Measurements from ENCODE around the gene NID1.

DNA sequence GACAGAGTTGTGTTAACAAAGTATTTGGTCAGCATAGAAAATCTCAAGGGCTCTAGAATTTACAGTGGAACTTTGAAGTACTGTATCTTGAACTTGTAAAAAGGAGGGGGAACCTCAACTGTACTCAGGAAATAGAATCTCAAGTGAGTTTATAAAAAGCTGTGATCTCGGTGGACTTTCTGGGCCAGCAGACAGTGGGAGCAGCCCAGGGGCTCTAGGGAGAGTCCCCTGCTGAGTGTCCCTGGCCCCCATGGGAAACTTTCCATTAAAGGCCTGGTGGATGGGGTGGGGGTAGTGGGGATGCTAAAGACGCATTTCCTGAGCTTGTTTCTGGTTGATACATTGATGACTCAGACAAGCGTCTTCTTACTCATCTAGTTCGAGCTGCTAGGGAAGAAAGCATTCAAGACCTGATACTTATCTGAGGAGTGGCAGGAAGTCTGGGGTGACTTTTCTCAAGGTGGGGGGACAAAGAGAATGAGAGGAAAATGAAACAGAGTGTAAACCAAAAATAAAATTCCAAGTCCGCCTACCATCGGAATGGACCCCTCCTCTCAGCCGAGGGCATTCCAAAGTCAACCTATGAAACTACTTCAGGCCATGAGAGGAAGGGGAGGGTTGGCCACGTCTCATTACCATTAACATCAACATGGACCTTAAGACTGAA lies 65.5 kb downstream of the NID1 start:
- TF ChIP-seq, protein P1, sequence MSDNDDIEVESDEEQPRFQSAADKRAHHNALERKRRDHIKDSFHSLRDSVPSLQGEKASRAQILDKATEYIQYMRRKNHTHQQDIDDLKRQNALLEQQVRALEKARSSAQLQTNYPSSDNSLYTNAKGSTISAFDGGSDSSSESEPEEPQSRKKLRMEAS (IDR thresholded peaks at IDR 0.05): no peak
- TF ChIP-seq EP300 (IDR thresholded peaks at IDR 0.05; ENCODE audit: borderline replicate concordance) (no peak), CEBPB (IDR thresholded peaks at IDR 0.05) (no peak), EGR1 (IDR thresholded peaks at IDR 0.05) (no peak), FOXM1 (IDR thresholded peaks at IDR 0.05; ENCODE audit: borderline replicate concordance, low read depth) (no peak), CREB1 (IDR thresholded peaks at IDR 0.05; ENCODE audit: low read depth) (no peak), YY1 (IDR thresholded peaks at IDR 0.05; ENCODE audit: low read depth) (no peak), TAF1 (IDR thresholded peaks at IDR 0.05; ENCODE audit: low read depth) (no peak), TEAD4 (IDR thresholded peaks at IDR 0.05) (no peak), RAD21 (IDR thresholded peaks at IDR 0.05; ENCODE audit: low read depth) (no peak)
- TF ChIP-seq, protein P2, sequence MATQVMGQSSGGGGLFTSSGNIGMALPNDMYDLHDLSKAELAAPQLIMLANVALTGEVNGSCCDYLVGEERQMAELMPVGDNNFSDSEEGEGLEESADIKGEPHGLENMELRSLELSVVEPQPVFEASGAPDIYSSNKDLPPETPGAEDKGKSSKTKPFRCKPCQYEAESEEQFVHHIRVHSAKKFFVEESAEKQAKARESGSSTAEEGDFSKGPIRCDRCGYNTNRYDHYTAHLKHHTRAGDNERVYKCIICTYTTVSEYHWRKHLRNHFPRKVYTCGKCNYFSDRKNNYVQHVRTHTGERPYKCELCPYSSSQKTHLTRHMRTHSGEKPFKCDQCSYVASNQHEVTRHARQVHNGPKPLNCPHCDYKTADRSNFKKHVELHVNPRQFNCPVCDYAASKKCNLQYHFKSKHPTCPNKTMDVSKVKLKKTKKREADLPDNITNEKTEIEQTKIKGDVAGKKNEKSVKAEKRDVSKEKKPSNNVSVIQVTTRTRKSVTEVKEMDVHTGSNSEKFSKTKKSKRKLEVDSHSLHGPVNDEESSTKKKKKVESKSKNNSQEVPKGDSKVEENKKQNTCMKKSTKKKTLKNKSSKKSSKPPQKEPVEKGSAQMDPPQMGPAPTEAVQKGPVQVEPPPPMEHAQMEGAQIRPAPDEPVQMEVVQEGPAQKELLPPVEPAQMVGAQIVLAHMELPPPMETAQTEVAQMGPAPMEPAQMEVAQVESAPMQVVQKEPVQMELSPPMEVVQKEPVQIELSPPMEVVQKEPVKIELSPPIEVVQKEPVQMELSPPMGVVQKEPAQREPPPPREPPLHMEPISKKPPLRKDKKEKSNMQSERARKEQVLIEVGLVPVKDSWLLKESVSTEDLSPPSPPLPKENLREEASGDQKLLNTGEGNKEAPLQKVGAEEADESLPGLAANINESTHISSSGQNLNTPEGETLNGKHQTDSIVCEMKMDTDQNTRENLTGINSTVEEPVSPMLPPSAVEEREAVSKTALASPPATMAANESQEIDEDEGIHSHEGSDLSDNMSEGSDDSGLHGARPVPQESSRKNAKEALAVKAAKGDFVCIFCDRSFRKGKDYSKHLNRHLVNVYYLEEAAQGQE (IDR thresholded peaks at IDR 0.05; ENCODE audit: low read depth): no peak
- TF ChIP-seq, protein P3, sequence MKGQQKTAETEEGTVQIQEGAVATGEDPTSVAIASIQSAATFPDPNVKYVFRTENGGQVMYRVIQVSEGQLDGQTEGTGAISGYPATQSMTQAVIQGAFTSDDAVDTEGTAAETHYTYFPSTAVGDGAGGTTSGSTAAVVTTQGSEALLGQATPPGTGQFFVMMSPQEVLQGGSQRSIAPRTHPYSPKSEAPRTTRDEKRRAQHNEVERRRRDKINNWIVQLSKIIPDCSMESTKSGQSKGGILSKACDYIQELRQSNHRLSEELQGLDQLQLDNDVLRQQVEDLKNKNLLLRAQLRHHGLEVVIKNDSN (IDR thresholded peaks at IDR 0.05): no peak
